ENCODE data around the gene NXPE3.

The NXPE3 gene

DNA sequence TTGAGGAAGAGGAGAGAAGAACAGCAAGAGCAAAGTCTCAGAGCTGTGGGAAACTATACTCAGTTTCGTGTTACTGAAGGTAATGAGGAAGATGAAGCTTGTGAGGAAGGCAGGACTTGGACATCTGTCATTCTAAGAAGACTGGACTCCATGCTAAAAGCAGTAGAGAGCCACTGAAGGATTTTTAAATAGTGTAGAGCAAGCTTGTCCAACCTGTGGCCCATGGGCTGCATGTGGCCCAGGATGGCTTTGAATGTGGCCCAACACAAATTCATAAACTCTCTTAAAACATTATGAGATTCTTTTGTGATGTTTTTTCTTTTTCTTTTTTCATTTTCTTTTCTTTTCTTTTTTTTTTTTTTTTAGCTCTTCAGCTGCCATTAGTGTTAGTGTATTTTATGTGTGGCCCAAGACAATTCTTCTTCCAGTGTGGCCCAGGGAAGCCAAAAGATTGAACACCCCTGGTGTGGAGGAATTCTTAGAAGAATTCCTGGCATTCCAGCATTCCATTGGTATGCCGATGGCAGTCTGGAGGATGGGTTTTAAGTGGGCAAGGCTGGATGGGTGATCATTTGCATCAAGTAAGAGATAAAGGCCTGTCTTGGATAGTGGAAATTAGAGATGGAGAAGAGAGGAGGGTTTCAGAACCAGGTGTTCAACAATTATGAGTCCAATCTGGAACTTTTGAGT, 63.4 kb downstream of the NXPE3 start:
- no peak overlapping the region for H3K4me3 ChIP-seq (ENCODE audit: low read length)
- no peak overlapping the region for H2AFZ ChIP-seq (ENCODE audit: low read length)
- H3K27ac ChIP-seq (ENCODE audit: low read length): no peak overlapping the region
- H3K27me3 ChIP-seq (replicated peaks; ENCODE audit: insufficient read depth, low read length): no peaks in the 10 kb centered on the region
- H3K36me3 ChIP-seq (replicated peaks; ENCODE audit: insufficient read depth, low read length): no peaks in the 10 kb centered on the region
- no peak overlapping the region for H3K4me2 ChIP-seq (ENCODE audit: low read depth, low read length)
- H3K9me2 ChIP-seq (replicated peaks; ENCODE audit: insufficient read depth, low read length): no peaks in the 10 kb centered on the region
- H4K20me1 ChIP-seq (ENCODE audit: insufficient read depth, low read length): no peaks in the 10 kb centered on the region
- no peaks in the 10 kb centered on the region for H3K79me2 ChIP-seq (ENCODE audit: low read length)
- H3K4me1 ChIP-seq (ENCODE audit: low read length): no peaks in the 10 kb centered on the region
- H3F3A ChIP-seq (ENCODE audit: insufficient read depth, low read length): no peaks in the 10 kb centered on the region
- no peak overlapping the region for H3K9ac ChIP-seq (ENCODE audit: low read length)
- DNase-seq: no peak
- H3K9me3 ChIP-seq (replicated peaks; ENCODE audit: insufficient read depth, low read length): no peaks in the 10 kb centered on the region
- TF ChIP-seq EZH2 (optimal IDR thresholded peaks at IDR 0.05; ENCODE audit: low read depth, low read length): no peak
- TF ChIP-seq, protein P1, sequence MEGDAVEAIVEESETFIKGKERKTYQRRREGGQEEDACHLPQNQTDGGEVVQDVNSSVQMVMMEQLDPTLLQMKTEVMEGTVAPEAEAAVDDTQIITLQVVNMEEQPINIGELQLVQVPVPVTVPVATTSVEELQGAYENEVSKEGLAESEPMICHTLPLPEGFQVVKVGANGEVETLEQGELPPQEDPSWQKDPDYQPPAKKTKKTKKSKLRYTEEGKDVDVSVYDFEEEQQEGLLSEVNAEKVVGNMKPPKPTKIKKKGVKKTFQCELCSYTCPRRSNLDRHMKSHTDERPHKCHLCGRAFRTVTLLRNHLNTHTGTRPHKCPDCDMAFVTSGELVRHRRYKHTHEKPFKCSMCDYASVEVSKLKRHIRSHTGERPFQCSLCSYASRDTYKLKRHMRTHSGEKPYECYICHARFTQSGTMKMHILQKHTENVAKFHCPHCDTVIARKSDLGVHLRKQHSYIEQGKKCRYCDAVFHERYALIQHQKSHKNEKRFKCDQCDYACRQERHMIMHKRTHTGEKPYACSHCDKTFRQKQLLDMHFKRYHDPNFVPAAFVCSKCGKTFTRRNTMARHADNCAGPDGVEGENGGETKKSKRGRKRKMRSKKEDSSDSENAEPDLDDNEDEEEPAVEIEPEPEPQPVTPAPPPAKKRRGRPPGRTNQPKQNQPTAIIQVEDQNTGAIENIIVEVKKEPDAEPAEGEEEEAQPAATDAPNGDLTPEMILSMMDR (IDR thresholded peaks at IDR 0.05; ENCODE audit: low read length): no peak
- TF ChIP-seq EZH2phosphoT487 (IDR thresholded peaks at IDR 0.05; ENCODE audit: low read length): no peak

DNA sequence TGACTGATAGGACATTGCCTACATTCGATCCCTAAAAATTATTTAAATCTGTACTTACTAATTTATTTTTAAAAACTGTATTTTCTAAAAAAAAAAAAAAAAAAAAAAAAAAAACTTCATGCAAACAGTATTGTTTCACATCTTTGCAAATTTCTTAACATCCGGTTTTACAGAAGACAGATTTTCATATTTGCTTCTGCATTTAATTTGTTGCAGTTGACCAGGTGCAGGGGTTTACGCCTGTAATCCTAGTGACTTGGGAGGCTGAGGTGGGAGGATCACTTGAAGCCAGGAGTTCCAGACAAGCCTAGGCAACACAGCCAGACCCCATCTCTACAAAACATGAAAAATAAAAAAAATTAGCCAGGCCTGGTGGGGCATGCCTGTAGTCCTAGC, 63.9 kb downstream of the NXPE3 start:
- Histone ChIP-seq H3F3A (ENCODE audit: insufficient read depth, low read length) (peaks cover under 1% of the 10 kb centered on the region; the same call in 1 of the 2 replicates), H4K20me1 (ENCODE audit: insufficient read depth, low read length) (no peaks in the 10 kb centered on the region), H3K9me2 (replicated peaks; ENCODE audit: insufficient read depth, low read length) (no peaks in the 10 kb centered on the region), H3K9ac (ENCODE audit: low read length) (no peak overlapping the region), H2AFZ (ENCODE audit: low read length) (no peak overlapping the region), H3K36me3 (replicated peaks; ENCODE audit: insufficient read depth, low read length) (no peaks in the 10 kb centered on the region), H3K27ac (ENCODE audit: low read length) (no peak overlapping the region), H3K4me3 (ENCODE audit: low read length) (no peak overlapping the region), H3K79me2 (ENCODE audit: low read length) (no peaks in the 10 kb centered on the region), H3K4me2 (ENCODE audit: low read depth, low read length) (no peak overlapping the region), H3K27me3 (replicated peaks; ENCODE audit: insufficient read depth, low read length) (no peaks in the 10 kb centered on the region), H3K9me3 (replicated peaks; ENCODE audit: insufficient read depth, low read length) (no peaks in the 10 kb centered on the region), H3K4me1 (ENCODE audit: low read length) (no peaks in the 10 kb centered on the region)
- TF ChIP-seq, protein P1 (IDR thresholded peaks at IDR 0.05; ENCODE audit: low read length): no peak
- no peak for TF ChIP-seq EZH2 (optimal IDR thresholded peaks at IDR 0.05; ENCODE audit: low read depth, low read length)
- no peak for TF ChIP-seq EZH2phosphoT487 (IDR thresholded peaks at IDR 0.05; ENCODE audit: low read length)
- DNase-seq: no peak

DNA sequence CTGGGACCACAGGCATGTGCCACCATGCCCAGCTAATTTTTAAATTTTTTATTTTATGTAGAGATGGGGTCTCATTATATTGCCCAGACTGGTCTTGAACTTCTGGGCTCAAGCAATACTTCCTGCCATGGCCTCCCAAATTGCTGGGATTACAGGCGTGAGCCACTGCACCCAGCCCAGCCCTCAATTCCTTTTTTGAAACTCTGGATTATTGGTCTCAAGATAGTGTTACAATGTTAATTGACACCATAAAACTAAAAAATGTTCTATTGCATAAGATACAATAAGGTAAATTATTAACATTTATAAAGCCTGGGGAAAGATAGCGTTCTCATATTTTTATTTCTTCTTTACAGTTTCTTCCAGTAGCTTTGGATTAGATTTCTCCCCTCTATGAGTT, 66.4 kb downstream of the NXPE3 start:
- TF ChIP-seq EZH2 (optimal IDR thresholded peaks at IDR 0.05; ENCODE audit: low read depth, low read length) (no peak), EZH2phosphoT487 (IDR thresholded peaks at IDR 0.05; ENCODE audit: low read length) (no peak)
- TF ChIP-seq, protein P1 (IDR thresholded peaks at IDR 0.05; ENCODE audit: low read length): no peak
- Histone ChIP-seq H3K79me2 (ENCODE audit: low read length) (peaks cover 7% of the 10 kb centered on the region), H4K20me1 (ENCODE audit: insufficient read depth, low read length) (no peaks in the 10 kb centered on the region), H2AFZ (ENCODE audit: low read length) (no peak overlapping the region), H3K27me3 (replicated peaks; ENCODE audit: insufficient read depth, low read length) (no peaks in the 10 kb centered on the region), H3K9me2 (replicated peaks; ENCODE audit: insufficient read depth, low read length) (no peaks in the 10 kb centered on the region), H3K4me2 (ENCODE audit: low read depth, low read length) (no peak overlapping the region), H3K4me3 (ENCODE audit: low read length) (no peak overlapping the region), H3K9me3 (replicated peaks; ENCODE audit: insufficient read depth, low read length) (no peaks in the 10 kb centered on the region), H3K4me1 (ENCODE audit: low read length) (peaks cover 6% of the 10 kb centered on the region; the same call in 1 of the 2 replicates), H3K27ac (ENCODE audit: low read length) (no peak overlapping the region), H3K36me3 (replicated peaks; ENCODE audit: insufficient read depth, low read length) (no peaks in the 10 kb centered on the region), H3K9ac (ENCODE audit: low read length) (no peak overlapping the region), H3F3A (ENCODE audit: insufficient read depth, low read length) (peaks cover 17% of the 10 kb centered on the region)
- no peak for DNase-seq
